ENCODE measurements around the gene GLCE.

GLCE gene

DNA sequence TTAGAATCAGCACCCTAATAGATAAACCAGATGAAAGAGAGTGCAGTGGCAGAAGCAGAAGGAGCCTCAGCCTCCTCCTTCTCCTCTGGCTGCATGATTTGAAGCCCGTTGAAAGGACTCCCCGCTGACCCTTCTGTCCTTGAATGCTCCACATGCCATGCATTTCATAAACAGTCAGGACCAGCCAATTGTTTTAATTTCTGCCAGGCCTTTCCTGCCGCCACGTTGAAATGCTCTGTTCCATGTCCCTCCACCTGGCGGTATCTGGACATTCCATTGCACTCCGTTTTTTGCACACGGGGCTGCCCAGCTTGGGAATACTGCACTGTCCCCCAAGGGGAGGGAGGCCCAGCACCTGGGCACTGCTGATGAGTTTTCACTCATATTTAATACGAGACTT lies 35.2 kb upstream of the GLCE start:
- H3F3A ChIP-seq (ENCODE audit: insufficient read depth): no peaks in the 10 kb centered on the region
- H4K20me1 ChIP-seq (ENCODE audit: low read depth, low read length): no peaks in the 10 kb centered on the region
- H3K4me3 ChIP-seq (ENCODE audit: insufficient read depth, low read length, poor library complexity, severe bottlenecking): no peak overlapping the region
- no peaks in the 10 kb centered on the region for H3K36me3 ChIP-seq (ENCODE audit: low read length)
- no peaks in the 10 kb centered on the region for H3K9me3 ChIP-seq (ENCODE audit: insufficient read depth, low read length)
- H2AFZ ChIP-seq (ENCODE audit: low read depth, low read length, severe bottlenecking): no peak overlapping the region
- no peak overlapping the region for H3K9ac ChIP-seq (ENCODE audit: low read length)
- no peaks in the 10 kb centered on the region for H3K27me3 ChIP-seq (ENCODE audit: low read length)
- H3K27ac ChIP-seq (ENCODE audit: low read depth, low read length): no peak overlapping the region
- no peaks in the 10 kb centered on the region for H3K79me2 ChIP-seq (ENCODE audit: insufficient read depth, low read length)
- no peak overlapping the region for H3K4me2 ChIP-seq (ENCODE audit: low read depth, low read length, poor library complexity, severe bottlenecking)
- TF ChIP-seq, protein P1, sequence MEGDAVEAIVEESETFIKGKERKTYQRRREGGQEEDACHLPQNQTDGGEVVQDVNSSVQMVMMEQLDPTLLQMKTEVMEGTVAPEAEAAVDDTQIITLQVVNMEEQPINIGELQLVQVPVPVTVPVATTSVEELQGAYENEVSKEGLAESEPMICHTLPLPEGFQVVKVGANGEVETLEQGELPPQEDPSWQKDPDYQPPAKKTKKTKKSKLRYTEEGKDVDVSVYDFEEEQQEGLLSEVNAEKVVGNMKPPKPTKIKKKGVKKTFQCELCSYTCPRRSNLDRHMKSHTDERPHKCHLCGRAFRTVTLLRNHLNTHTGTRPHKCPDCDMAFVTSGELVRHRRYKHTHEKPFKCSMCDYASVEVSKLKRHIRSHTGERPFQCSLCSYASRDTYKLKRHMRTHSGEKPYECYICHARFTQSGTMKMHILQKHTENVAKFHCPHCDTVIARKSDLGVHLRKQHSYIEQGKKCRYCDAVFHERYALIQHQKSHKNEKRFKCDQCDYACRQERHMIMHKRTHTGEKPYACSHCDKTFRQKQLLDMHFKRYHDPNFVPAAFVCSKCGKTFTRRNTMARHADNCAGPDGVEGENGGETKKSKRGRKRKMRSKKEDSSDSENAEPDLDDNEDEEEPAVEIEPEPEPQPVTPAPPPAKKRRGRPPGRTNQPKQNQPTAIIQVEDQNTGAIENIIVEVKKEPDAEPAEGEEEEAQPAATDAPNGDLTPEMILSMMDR (IDR thresholded peaks at IDR 0.05; ENCODE audit: insufficient read depth, low read length, poor library complexity, severe bottlenecking): no peak
- TF ChIP-seq EZH2phosphoT487 (conservative IDR thresholded peaks at IDR 0.05; ENCODE audit: low read length): no peak
- H3K9me2 ChIP-seq (replicated peaks; ENCODE audit: insufficient read depth, low read length): no peaks in the 10 kb centered on the region

DNA sequence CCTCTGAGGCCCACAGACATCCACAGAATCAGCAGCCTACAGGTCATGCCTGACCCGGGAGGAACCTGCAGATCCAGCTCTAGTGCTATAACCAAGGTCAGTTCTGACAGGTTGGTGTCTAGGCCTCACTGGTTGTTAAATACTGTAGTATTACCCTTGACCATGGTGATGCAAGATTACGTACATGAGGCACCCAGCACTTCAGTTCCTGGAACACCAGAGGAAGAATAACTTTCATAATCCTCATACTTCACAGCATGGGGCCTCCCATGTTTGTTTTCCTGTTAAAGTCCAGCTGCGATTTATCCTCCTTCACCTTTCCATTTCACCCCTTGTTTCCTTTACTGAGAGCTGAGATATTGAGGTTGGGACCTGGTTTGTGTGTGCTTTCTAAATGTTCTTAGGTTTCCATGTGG lies 34.4 kb upstream of the GLCE start:
- TF ChIP-seq EZH2phosphoT487 (conservative IDR thresholded peaks at IDR 0.05; ENCODE audit: low read length): no peak
- TF ChIP-seq, protein P1 (IDR thresholded peaks at IDR 0.05; ENCODE audit: insufficient read depth, low read length, poor library complexity, severe bottlenecking): no peak
- Histone ChIP-seq H2AFZ (ENCODE audit: low read depth, low read length, severe bottlenecking) (no peak overlapping the region), H3K9ac (ENCODE audit: low read length) (no peak overlapping the region), H3K9me3 (ENCODE audit: insufficient read depth, low read length) (no peaks in the 10 kb centered on the region), H4K20me1 (ENCODE audit: low read depth, low read length) (no peaks in the 10 kb centered on the region), H3K4me3 (ENCODE audit: insufficient read depth, low read length, poor library complexity, severe bottlenecking) (no peak overlapping the region), H3K27me3 (ENCODE audit: low read length) (no peaks in the 10 kb centered on the region), H3K4me2 (ENCODE audit: low read depth, low read length, poor library complexity, severe bottlenecking) (no peak overlapping the region), H3K36me3 (ENCODE audit: low read length) (no peaks in the 10 kb centered on the region), H3K9me2 (replicated peaks; ENCODE audit: insufficient read depth, low read length) (no peaks in the 10 kb centered on the region), H3K27ac (ENCODE audit: low read depth, low read length) (no peak overlapping the region), H3K79me2 (ENCODE audit: insufficient read depth, low read length) (no peaks in the 10 kb centered on the region), H3F3A (ENCODE audit: insufficient read depth) (no peaks in the 10 kb centered on the region)

DNA sequence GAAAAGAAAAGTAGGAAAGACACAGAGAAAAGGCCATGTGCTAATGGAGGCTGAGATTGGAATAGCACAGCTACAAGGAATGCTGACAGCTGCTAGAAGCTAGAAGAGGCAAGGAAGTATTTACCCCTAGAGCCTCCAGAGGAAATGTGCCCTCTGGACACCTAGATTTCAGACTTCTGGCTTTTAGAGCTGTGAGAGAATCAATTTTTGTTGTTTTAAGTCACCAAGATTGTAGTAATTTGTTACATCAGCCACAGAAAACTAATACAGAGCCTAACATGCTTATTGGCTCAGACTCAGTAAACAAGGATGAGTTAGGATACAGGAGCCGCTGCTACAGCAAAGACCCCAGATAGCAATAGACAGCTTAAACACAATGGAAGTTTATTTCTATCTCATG lies 33.1 kb upstream of the GLCE start:
- H2AFZ ChIP-seq (ENCODE audit: low read depth, low read length, severe bottlenecking): no peak overlapping the region

More for the DNA sequence above, 33.1 kb upstream of the GLCE start:
- TF ChIP-seq EZH2phosphoT487 (conservative IDR thresholded peaks at IDR 0.05; ENCODE audit: low read length): no peak
- TF ChIP-seq, protein P1 (IDR thresholded peaks at IDR 0.05; ENCODE audit: insufficient read depth, low read length, poor library complexity, severe bottlenecking): no peak
- H3K27me3 ChIP-seq (ENCODE audit: low read length): no peaks in the 10 kb centered on the region
- H3K9ac ChIP-seq (ENCODE audit: low read length): no peak overlapping the region
- H3K27ac ChIP-seq (ENCODE audit: low read depth, low read length): no peak overlapping the region
- H3K36me3 ChIP-seq (ENCODE audit: low read length): no peaks in the 10 kb centered on the region
- H3K79me2 ChIP-seq (ENCODE audit: insufficient read depth, low read length): no peaks in the 10 kb centered on the region
- H4K20me1 ChIP-seq (ENCODE audit: low read depth, low read length): no peaks in the 10 kb centered on the region
- no peaks in the 10 kb centered on the region for H3F3A ChIP-seq (ENCODE audit: insufficient read depth)
- no peaks in the 10 kb centered on the region for H3K9me2 ChIP-seq (replicated peaks; ENCODE audit: insufficient read depth, low read length)
- H3K4me3 ChIP-seq (ENCODE audit: insufficient read depth, low read length, poor library complexity, severe bottlenecking): no peak overlapping the region
- no peaks in the 10 kb centered on the region for H3K9me3 ChIP-seq (ENCODE audit: insufficient read depth, low read length)
- H3K4me2 ChIP-seq (ENCODE audit: low read depth, low read length, poor library complexity, severe bottlenecking): no peak overlapping the region

Data from SU-DHL-6 (cell line).